CD14-positive monocyte (primary cell): ENCODE data around the gene TICRR. TPM values are rescaled to one million over a fixed set of nuclear protein-coding genes. Genes with fewer than 3 reads are reported as not detected.

Experiments used
- DNase-seq, 3 donors: peaks; one replicate each; pipeline ENCODE4 v3.0.0-alpha.2; 2011 to 2022
- H2AFZ ChIP-seq: 2 replicates; pipeline ENCODE4 v1.6.0; 2012; ENCODE audit warnings: mild to moderate bottlenecking, low read depth, low read length, inconsistent platforms; ENCODE audit not compliant: insufficient read depth, poor library complexity, severe bottlenecking
- H3K27ac ChIP-seq, 2 donors: 1 replicate in 1 of 2; 2 replicates in 1 of 2; pipeline ENCODE4 v1.5.1; 2012 to 2013; ENCODE audit warnings: low read length in 2 of 2, control low read depth in 1 of 2, inconsistent platforms in 1 of 2, low read depth in 1 of 2, mild to moderate bottlenecking in 1 of 2
- H3K27me3 ChIP-seq, 2 donors: one replicate each; pipeline versions ENCODE4 v1.6.0 to v1.6.1; 2011 to 2013; ENCODE audit warnings: low read length in 2 of 2; ENCODE audit not compliant: control insufficient read depth in 2 of 2, insufficient read depth in 2 of 2
- H3K36me3 ChIP-seq, 2 donors: replicated peaks in 1 of 2; 1 replicate in 1 of 2; 2 replicates in 1 of 2; pipeline versions ENCODE4 v1.5.1 to v1.6.1; 2012 to 2013; ENCODE audit warnings: low read length in 2 of 2, control low read depth in 1 of 2, inconsistent platforms in 1 of 2, mild to moderate bottlenecking in 1 of 2; ENCODE audit not compliant: insufficient read depth in 2 of 2, control insufficient read depth in 1 of 2
- H3K4me1 ChIP-seq, 2 donors: 1 replicate in 1 of 2; 2 replicates in 1 of 2; pipeline versions ENCODE4 v1.5.1 to v1.6.1; 2012 to 2013; ENCODE audit warnings: low read length in 2 of 2, control low read depth in 1 of 2, inconsistent platforms in 1 of 2, mild to moderate bottlenecking in 1 of 2, moderate library complexity in 1 of 2; ENCODE audit not compliant: insufficient read depth in 2 of 2, control insufficient read depth in 1 of 2
- H3K4me2 ChIP-seq: replicated peaks from 2 replicates; pipeline ENCODE3; 2012; ENCODE audit warnings: low read length, moderate library complexity, mild to moderate bottlenecking; ENCODE audit not compliant: poor library complexity, severe bottlenecking; ENCODE audit errors: extremely low read depth
- H3K4me3 ChIP-seq, 3 experiments: fragments of 200-600 bp in 1 of 3; sonication (generic) in 1 of 3; replicated peaks in 1 of 3; 1 replicate in 2 of 3; 2 replicates in 1 of 3; pipeline ENCODE4 v1.5.1; 2011 to 2013; ENCODE audit warnings: low read length in 3 of 3, mild to moderate bottlenecking in 3 of 3, control low read depth in 2 of 3, low read depth in 2 of 3, inconsistent platforms in 1 of 3, moderate library complexity in 1 of 3
- H3K79me2 ChIP-seq: 2 replicates; pipeline ENCODE4 v1.6.0; 2012; ENCODE audit warnings: mild to moderate bottlenecking, control low read depth, inconsistent platforms, low read length, moderate library complexity; ENCODE audit not compliant: insufficient read depth
- H3K9ac ChIP-seq: 2 replicates; pipeline ENCODE4 v1.6.0; 2017; ENCODE audit warnings: low read length, mild to moderate bottlenecking; ENCODE audit not compliant: insufficient read depth, poor library complexity, severe bottlenecking
- H3K9me3 ChIP-seq, 2 donors: replicated peaks in 1 of 2; 1 replicate in 1 of 2; 2 replicates in 1 of 2; pipeline versions ENCODE4 v1.5.1 to v1.6.1; 2012 to 2013; ENCODE audit warnings: low read length in 2 of 2, control low read depth in 1 of 2; ENCODE audit not compliant: control insufficient read depth in 1 of 2, insufficient read depth in 1 of 2
- H4K20me1 ChIP-seq: 2 replicates; pipeline ENCODE4 v1.6.0; 2012; ENCODE audit warnings: mild to moderate bottlenecking, low read length, control low read depth, moderate library complexity; ENCODE audit not compliant: insufficient read depth
- H3K27ac Mint-ChIP-seq, 7 donors: one replicate each; pipeline ENCODE4 v1.8.0; 2020; ENCODE audit warnings: mild to moderate bottlenecking in 7 of 7, mixed read lengths in 7 of 7, moderate library complexity in 6 of 7, inconsistent platforms in 2 of 7
- H3K27me3 Mint-ChIP-seq, 3 donors: one replicate each; pipeline ENCODE4 v1.8.0; 2021 to 2022; ENCODE audit warnings: low read depth in 3 of 3, mild to moderate bottlenecking in 3 of 3, mixed read lengths in 3 of 3, moderate library complexity in 3 of 3, inconsistent platforms in 1 of 3
- H3K36me3 Mint-ChIP-seq, 2 donors: one replicate each; pipeline ENCODE4 v1.8.0; 2020; ENCODE audit warnings: mixed read lengths in 2 of 2, inconsistent platforms in 1 of 2, mild to moderate bottlenecking in 1 of 2
- H3K4me1 Mint-ChIP-seq: one replicate; pipeline ENCODE4 v1.8.0; 2020; ENCODE audit warnings: mild to moderate bottlenecking, mixed read lengths
- H3K4me3 Mint-ChIP-seq, 2 donors: one replicate each; pipeline ENCODE4 v1.8.0; 2020; ENCODE audit warnings: mild to moderate bottlenecking in 2 of 2, mixed read lengths in 2 of 2, moderate library complexity in 1 of 2
- H3K9me3 Mint-ChIP-seq, 7 donors: one replicate each; pipeline ENCODE4 v1.8.0; 2020 to 2022; ENCODE audit warnings: mixed read lengths in 7 of 7, mild to moderate bottlenecking in 6 of 7, moderate library complexity in 6 of 7, inconsistent platforms in 2 of 7
- CTCF ChIP-seq: fragments of 200-600 bp; IDR thresholded peaks from one replicate; pipeline ENCODE4 v1.8.0; 2022; ENCODE audit warnings: antibody characterized with exemption, mild to moderate bottlenecking
- WGBS: methylation state at CpG from one replicate; pipeline ENCODE4 v1.1.5; 2013; ENCODE audit warnings: missing lambda C conversion rate; ENCODE audit not compliant: insufficient coverage; 5-methylcytosine and 5-hydroxymethylcytosine counted together
- intact Hi-C, 2 donors: fragments of 100-400 bp; cut with micrococcal nuclease; formaldehyde crosslinking; loops; one replicate each; pipeline versions ENCODE4 v1.15.0 to v1.15.1; 2023
- polyA plus RNA-seq, 3 donors: library from polyadenylated mRNA; depleted of rRNA in 1 of 3; unstranded in 2 of 3; stranded (reverse) in 1 of 3; fragments of 300-500 nt in 2 of 3; fragments of >200 nt in 1 of 3; fragmentation: Illumina TruSeq in 2 of 3; gene quantifications; 1 replicate in 2 of 3; 2 replicates in 1 of 3; pipeline ENCODE4 v1.2.3, GENCODE V29; 2012 to 2021

TICRR gene
- polyA plus RNA-seq, 3 donors: not detected

- Mint-ChIP-seq H3K4me3 (no peak overlapping the region), H3K27me3 (peaks cover 11 to 13% (median 12%) of the 10 kb centered on the region in 3 donors), H3K36me3 (no peaks in the 10 kb centered on the region), H3K9me3 (peaks cover 11 to 36% (median 24%) of the 10 kb centered on the region in 7 donors), H3K4me1 (no peaks in the 10 kb centered on the region), H3K27ac (no peak overlapping the region)
- Histone ChIP-seq H3K36me3 (no peaks in the 10 kb centered on the region), H3K4me1 (no peaks in the 10 kb centered on the region), H3K4me3 (no peak overlapping the region), H3K9me3 (peaks cover 6 to 17% of the 10 kb centered on the region in 2 donors), H3K79me2 (no peaks in the 10 kb centered on the region), H3K9ac (no peak overlapping the region), H3K27me3 (peaks cover 0 to 2% of the 10 kb centered on the region in 2 donors), H2AFZ (no peak overlapping the region), H3K4me2 (no peak overlapping the region), H4K20me1 (no peaks in the 10 kb centered on the region), H3K27ac (no peak overlapping the region)
- no peak for TF ChIP-seq CTCF
- no peak for DNase-seq
- WGBS: 100% methylated on average over 1 of the region's 2 CpGs
- intact Hi-C loops: no loop called here
Measured at GRCh38 chr15:89539027-89539426, 36.2 kb upstream of the TICRR start.

GRCh38 chr15:89542369-89542768 lies 32.9 kb upstream of the TICRR start:
- Histone ChIP-seq H3K36me3 (no peaks in the 10 kb centered on the region), H3K4me2 (no peak overlapping the region), H4K20me1 (no peaks in the 10 kb centered on the region), H3K27ac (no peak overlapping the region), H3K9ac (no peak overlapping the region), H3K4me3 (no peak overlapping the region), H3K79me2 (no peaks in the 10 kb centered on the region), H3K27me3 (peaks cover 0 to 2% of the 10 kb centered on the region in 2 donors), H3K9me3 (peaks cover 6 to 17% of the 10 kb centered on the region in 2 donors), H2AFZ (no peak overlapping the region), H3K4me1 (no peaks in the 10 kb centered on the region)
- Mint-ChIP-seq H3K4me3 (no peak overlapping the region), H3K4me1 (no peaks in the 10 kb centered on the region), H3K27ac (no peak overlapping the region), H3K9me3 (peaks cover 8 to 25% (median 20%) of the 10 kb centered on the region in 7 donors), H3K36me3 (no peaks in the 10 kb centered on the region), H3K27me3 (peaks cover 9 to 21% (median 18%) of the 10 kb centered on the region in 3 donors)
- WGBS: no CpG with 5 or more reads among the region's 3 CpGs
- DNase-seq: no peak
- no peak for TF ChIP-seq CTCF
- intact Hi-C loops: no loop called here
